ENCODE data around the gene EXOC3L4. TPM values are rescaled to one million over a fixed set of nuclear protein-coding genes. Genes with fewer than 3 reads are reported as not detected.

The EXOC3L4 gene
- total RNA-seq, 2 donors from 2014 or later: 0.27 to 2.0 TPM

DNA sequence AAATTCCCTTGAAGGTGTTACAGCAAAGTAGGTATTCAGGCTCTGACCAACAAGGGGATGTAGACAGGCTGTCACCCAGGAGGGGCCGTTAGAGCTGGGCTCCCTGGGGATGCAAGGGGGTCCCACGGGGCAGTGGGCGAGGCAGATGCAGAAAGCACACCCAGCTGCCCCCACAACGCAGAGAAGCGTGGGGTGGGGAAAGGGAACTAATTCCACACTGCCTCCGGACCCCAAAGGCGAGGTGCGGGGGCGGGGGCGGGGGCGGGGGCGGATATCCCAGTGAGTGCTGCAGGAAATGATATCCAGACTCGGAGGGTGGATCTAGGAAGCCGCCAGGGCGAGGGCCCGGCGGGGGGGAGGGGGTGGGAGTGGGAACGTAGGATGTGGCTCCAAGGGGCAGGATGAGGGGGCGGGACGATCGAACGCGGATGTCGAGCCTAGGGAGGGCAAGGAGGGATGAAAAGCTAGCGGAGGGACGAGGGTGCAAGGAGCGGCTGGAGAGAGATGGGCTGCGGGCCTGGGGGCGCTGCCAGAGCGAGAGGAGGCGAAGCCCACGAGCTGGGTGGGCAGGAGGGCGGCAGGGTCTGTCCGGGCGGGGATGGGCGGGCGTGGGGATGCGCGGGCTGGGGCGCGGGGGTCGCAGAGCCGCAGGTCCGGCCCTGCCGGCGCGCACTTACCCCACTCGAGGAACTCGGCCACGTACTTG is 38.0 kb upstream of the EXOC3L4 start:
- no peaks in the 10 kb centered on the region for H3K9me3 ChIP-seq
- H3K4me1 ChIP-seq (replicated peaks): peaks cover 12% of the 10 kb centered on the region
- TF ChIP-seq, protein P1, sequence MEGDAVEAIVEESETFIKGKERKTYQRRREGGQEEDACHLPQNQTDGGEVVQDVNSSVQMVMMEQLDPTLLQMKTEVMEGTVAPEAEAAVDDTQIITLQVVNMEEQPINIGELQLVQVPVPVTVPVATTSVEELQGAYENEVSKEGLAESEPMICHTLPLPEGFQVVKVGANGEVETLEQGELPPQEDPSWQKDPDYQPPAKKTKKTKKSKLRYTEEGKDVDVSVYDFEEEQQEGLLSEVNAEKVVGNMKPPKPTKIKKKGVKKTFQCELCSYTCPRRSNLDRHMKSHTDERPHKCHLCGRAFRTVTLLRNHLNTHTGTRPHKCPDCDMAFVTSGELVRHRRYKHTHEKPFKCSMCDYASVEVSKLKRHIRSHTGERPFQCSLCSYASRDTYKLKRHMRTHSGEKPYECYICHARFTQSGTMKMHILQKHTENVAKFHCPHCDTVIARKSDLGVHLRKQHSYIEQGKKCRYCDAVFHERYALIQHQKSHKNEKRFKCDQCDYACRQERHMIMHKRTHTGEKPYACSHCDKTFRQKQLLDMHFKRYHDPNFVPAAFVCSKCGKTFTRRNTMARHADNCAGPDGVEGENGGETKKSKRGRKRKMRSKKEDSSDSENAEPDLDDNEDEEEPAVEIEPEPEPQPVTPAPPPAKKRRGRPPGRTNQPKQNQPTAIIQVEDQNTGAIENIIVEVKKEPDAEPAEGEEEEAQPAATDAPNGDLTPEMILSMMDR (IDR thresholded peaks at IDR 0.05): no peak
- TF ChIP-seq POLR2A (IDR thresholded peaks at IDR 0.05) (no peak), POLR2AphosphoS5 (IDR thresholded peaks at IDR 0.05) (no peak)
- DNase-seq (ENCODE audit: low spot score): no peak
- WGBS: 3% methylated on average over 44 of the region's 50 CpGs
- no peaks in the 10 kb centered on the region for H3K27me3 ChIP-seq (replicated peaks; ENCODE audit: insufficient read depth)
- intact Hi-C loops (cut with DNase I): no loop called here
- H3K36me3 ChIP-seq: no peaks in the 10 kb centered on the region
- H3K27ac ChIP-seq: peak overlapping the region; percentile 80 to 85
- peak overlapping the region; percentile 85 to 95 for H3K4me3 ChIP-seq

DNA sequence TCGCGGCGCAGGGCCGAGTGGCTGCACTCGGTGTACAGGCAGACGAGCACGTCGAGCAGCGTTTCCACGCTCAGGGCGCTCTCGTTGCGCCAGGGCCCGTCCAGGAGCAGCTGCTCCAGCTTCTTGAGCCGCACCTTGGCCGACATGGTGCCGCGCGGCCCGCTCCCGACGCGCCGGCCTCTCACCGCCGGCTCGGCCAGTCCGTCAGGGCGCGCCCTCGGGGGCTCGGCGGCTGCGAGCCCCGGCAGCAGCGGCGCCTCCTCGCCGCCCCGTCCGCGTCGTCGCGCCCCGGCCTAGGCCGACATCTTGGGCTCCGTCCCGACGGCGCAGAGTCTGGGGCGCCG is 37.5 kb upstream of the EXOC3L4 start:
- no peaks in the 10 kb centered on the region for H3K27me3 ChIP-seq (replicated peaks; ENCODE audit: insufficient read depth)
- WGBS: 0% methylated on average over 31 of the region's 53 CpGs
- H3K4me3 ChIP-seq: peak overlapping the region; percentile 85 to 95
- intact Hi-C loops (cut with DNase I): no loop called here
- no peak for DNase-seq (ENCODE audit: low spot score)
- TF ChIP-seq, protein P1 (IDR thresholded peaks at IDR 0.05): no peak
- TF ChIP-seq POLR2AphosphoS5 (IDR thresholded peaks at IDR 0.05): no peak
- TF ChIP-seq POLR2A (IDR thresholded peaks at IDR 0.05): peak; percentile 23
- H3K9me3 ChIP-seq: no peaks in the 10 kb centered on the region
- peaks cover 12% of the 10 kb centered on the region for H3K4me1 ChIP-seq (replicated peaks)
- H3K27ac ChIP-seq: peak overlapping the region; percentile 80 to 85
- no peaks in the 10 kb centered on the region for H3K36me3 ChIP-seq

DNA sequence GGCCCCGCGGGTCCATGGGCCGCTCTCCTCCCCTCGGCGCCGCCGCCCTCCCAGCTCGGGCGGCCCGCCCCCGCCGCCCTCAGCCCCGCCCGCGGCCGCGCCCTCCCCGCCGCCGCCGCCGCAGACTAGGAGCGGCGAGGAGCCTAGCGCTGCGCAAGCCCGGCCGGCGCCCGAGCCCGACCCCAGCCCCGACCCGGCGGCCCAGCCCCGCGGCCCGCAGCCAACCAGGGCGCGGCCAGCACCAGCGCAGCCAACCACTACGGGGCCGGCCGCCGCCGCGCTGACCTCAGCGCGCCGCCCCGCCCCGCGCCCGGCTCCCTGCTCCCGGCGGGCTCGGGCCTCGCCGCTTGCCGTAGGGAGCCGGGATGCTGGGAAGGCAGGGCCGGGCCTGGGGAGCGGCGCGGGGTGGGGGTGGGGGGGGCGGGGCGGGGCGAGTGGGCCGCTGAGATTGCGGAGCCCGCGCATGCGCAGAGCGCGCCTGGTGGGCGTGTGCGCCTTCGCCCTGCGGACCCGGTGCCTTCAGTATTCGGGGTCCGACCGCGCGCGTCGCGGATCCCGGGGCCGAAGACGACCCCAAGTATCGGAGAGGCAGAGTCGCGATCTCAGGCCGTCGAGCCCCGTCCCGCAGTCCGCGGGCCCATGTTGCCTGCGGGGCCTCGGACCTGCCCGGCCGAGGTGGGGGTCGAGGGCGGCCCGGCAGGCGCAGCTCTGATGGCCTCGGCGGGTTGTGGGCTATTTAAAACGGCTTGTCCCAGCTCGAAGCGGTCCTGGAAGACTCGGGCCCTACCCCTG is 37.0 kb upstream of the EXOC3L4 start, which contains the start of gene CDC42BPB:
CDC42BPB (minus strand) TSS at position 178 of the 792 bp plus-strand sequence. CDS start 376 bp downstream, outside the sequence.
- no peaks in the 10 kb centered on the region for H3K27me3 ChIP-seq (replicated peaks; ENCODE audit: insufficient read depth)
- WGBS: 0% methylated on average over 44 of the region's 113 CpGs
- DNase-seq (ENCODE audit: low spot score): peak; percentile 87
- no peaks in the 10 kb centered on the region for H3K9me3 ChIP-seq
- H3K27ac ChIP-seq: peak within 1 kb of the TSS; percentile 81 to 85
- TF ChIP-seq POLR2AphosphoS5 (IDR thresholded peaks at IDR 0.05): peak; percentile 10
- TF ChIP-seq, protein P1 (IDR thresholded peaks at IDR 0.05): no peak
- TF ChIP-seq POLR2A (IDR thresholded peaks at IDR 0.05): peak; percentile 66
- peaks cover 12% of the 10 kb centered on the region for H3K4me1 ChIP-seq (replicated peaks)
- H3K36me3 ChIP-seq: no peaks in the 10 kb centered on the region
- intact Hi-C loops (cut with DNase I): no loop called here
- H3K4me3 ChIP-seq: peak within 1 kb of the TSS; percentile 85 to 95

DNA sequence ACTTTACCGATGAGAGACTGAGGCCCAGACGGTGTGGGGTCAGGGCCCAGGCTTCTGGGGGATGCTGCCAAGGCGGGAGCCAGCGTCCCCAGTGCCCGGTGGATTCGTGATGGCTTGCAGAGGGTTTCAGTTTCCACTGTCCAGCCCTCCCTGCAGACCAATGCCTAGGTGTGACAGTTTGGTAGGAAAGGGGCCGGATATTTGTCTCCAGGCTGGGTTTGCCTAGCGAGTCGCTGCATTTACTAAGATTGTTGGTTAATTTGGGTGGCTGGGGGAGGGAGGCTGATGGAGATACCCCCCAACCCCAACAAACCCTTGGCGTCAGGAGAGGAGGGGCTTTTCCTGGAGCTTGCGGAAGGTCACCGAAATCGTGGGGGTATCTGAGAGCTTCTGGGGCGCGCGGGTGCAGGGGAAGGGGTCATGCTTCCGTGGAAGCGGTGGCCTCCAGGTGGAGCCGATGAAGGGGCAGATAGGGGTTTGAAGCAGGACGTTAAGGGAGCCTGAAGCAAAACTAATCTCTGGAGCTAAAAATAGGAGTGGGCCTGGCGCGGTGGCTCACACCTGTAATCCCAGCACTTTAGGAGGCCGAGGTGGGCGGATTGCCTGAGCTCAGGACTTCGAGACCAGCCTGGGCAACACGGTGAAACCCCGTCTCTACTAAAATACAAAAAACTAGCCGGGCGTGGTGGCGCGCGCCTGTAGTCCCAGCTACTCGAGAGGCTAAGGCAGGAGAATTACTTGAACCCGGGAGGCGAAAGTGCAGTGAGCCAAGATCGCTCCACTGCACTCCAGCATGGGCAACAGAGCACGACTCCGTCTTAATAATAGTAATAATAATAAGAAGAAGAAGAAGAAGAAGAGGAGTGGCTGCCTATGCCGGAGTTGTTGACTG is 36.1 kb upstream of the EXOC3L4 start:
- Histone ChIP-seq H3K36me3 (no peaks in the 10 kb centered on the region), H3K27me3 (replicated peaks; ENCODE audit: insufficient read depth) (no peaks in the 10 kb centered on the region), H3K4me3 (peak overlapping the region; percentile 85 to 95), H3K9me3 (no peaks in the 10 kb centered on the region), H3K4me1 (replicated peaks) (peaks cover 12% of the 10 kb centered on the region), H3K27ac (peak overlapping the region; percentile 81)
- WGBS: 45% methylated on average over 39 of the region's 39 CpGs
- DNase-seq (ENCODE audit: low spot score): no peak
- intact Hi-C loops (cut with DNase I): no loop called here
- TF ChIP-seq POLR2A (IDR thresholded peaks at IDR 0.05) (no peak), POLR2AphosphoS5 (IDR thresholded peaks at IDR 0.05) (no peak)
- TF ChIP-seq, protein P1 (IDR thresholded peaks at IDR 0.05): no peak

Measured in prostate gland (tissue), 2 donors.